ENCODE measurements around the gene RDH13.

The RDH13 gene

GRCh38 chr19:55091126-55091910 is 28.4 kb upstream of the RDH13 start:
- no peak for DNase-seq

GRCh38 chr19:55090564-55090963 is 27.6 kb upstream of the RDH13 start:
- no peak for DNase-seq

GRCh38 chr19:55089342-55089944 is 26.5 kb upstream of the RDH13 start:
- DNase-seq: no peak

GRCh38 chr19:55088543-55089341 is 25.8 kb upstream of the RDH13 start:
- peak; percentile 71 to 86 for DNase-seq

- DNase-seq: no peak
Measured at GRCh38 chr19:55088021-55088451, 25.1 kb upstream of the RDH13 start.

- DNase-seq: no peak
Measured at GRCh38 chr19:55087542-55087901, 24.6 kb upstream of the RDH13 start.

GRCh38 chr19:55086730-55087541 is 24.0 kb upstream of the RDH13 start:
- DNase-seq: no peak

GRCh38 chr19:55085923-55086715 is 23.2 kb upstream of the RDH13 start:
- no peak for DNase-seq

- DNase-seq: no peak
Measured at GRCh38 chr19:55084416-55084815, 21.5 kb upstream of the RDH13 start.

- no peak for DNase-seq
Measured at GRCh38 chr19:55083004-55083850, 20.3 kb upstream of the RDH13 start.

GRCh38 chr19:55082020-55082851 is 19.3 kb upstream of the RDH13 start:
- DNase-seq: peak; percentile 64 to 80

- DNase-seq: no peak
Measured at GRCh38 chr19:55081770-55082019, 18.7 kb upstream of the RDH13 start.

GRCh38 chr19:55080968-55081769 is 18.2 kb upstream of the RDH13 start:
- peak; percentile 84 to 88 for DNase-seq

GRCh38 chr19:55080121-55080967 is 17.4 kb upstream of the RDH13 start:
- peak; percentile 73 to 84 for DNase-seq

GRCh38 chr19:55079400-55080038 is 16.6 kb upstream of the RDH13 start:
- no peak for DNase-seq

GRCh38 chr19:55078996-55079395 is 16.0 kb upstream of the RDH13 start:
- no peak for DNase-seq

GRCh38 chr19:55077106-55077505 is 14.2 kb upstream of the RDH13 start:
- DNase-seq: no peak

GRCh38 chr19:55076321-55076720 is 13.4 kb upstream of the RDH13 start:
- DNase-seq: no peak

All from NCI-H1930 (cell line).